ENCODE measurements around the gene TNNI3K.

The TNNI3K gene

DNA sequence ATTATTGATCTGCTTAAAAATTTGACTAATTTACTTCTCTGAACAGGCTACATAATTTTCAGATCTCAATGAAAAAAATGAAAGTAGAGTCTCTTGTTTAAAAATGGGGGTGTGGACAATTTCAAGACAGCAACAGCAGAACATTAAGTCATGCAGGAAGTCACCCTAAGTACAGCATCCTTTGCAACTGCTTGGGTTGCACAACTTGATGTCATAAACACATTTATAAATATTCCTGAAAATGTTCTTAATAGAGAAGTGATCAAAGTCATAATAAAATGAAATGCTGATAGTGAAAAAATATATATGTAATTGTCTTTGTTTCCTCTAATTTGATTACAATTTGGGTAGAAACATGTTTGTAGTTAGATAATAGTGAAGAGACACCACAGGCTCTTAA, 79.3 kb downstream of the TNNI3K start:
- DNase-seq: no peak

- DNase-seq: no peak
Observed at GRCh38 chr1:74316302-74316701, 81.1 kb downstream of the TNNI3K start.

- no peak for DNase-seq
Observed at GRCh38 chr1:74317663-74318062, 82.5 kb downstream of the TNNI3K start.

DNA sequence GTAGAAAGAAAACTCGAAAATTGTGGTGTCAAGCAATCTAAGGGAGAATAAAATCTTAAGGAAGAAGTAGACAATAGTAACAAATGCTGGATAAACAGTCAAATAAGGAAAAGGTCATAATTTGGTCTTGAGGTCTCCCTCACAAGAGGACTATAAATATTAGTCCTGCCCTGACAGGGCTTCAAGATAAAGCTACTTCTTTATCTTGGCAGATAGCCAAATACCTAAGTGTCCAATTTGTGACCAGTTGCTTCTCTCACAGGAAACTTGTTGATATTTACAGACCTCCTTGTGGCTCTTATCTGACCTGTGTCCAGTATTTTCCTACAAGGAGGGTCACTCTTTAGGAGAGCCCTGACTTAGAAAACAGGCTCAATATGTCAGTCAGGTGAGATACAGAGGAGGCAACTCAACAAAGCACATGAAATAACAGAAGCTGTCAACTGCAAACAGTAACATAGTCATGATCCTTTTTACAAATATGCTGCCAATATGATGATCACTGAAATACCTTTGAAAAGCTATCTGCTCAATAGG, 88.8 kb downstream of the TNNI3K start:
- DNase-seq: no peak

GRCh38 chr1:74324684-74325448, 89.7 kb downstream of the TNNI3K start:
- DNase-seq: no peak

DNA sequence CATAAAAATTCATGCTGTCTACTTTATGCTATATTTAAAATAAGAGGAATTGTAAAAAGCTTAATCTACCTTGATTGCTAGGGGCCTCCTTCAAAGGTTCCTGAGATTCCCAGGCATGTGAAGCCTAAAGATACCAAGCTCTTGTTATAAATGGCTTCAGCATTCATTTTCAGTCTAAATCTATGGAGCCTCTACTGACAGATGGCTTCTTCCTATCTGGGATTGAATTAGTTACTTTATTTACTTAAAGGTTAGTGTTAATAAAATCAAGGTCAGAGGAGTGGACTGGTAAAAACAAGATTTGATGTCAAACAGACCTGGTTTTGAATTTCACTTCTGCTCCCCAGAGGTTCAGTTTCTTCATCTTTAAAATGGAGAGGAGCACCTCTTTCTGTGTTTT, 93.7 kb downstream of the TNNI3K start:
- no peak for DNase-seq

DNA sequence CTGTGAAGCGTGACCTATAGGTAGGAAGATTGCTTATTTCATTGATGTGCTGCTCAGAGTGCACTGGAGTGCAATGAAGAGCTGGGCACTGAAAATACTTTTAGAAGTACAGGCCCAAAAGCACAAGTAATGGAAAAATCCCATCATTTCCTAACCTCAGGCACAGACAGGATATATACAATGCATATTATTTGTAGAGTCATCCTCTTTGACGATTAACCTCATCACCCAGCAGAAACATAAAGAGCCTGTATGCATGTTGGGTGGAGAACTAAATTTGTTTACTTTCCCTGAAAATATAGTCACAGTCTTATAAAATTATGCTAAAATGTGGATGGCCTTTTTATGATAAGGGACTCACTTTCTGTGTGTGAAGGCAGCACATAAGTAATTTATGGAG, 98.1 kb downstream of the TNNI3K start:
- no peak for DNase-seq

DNA sequence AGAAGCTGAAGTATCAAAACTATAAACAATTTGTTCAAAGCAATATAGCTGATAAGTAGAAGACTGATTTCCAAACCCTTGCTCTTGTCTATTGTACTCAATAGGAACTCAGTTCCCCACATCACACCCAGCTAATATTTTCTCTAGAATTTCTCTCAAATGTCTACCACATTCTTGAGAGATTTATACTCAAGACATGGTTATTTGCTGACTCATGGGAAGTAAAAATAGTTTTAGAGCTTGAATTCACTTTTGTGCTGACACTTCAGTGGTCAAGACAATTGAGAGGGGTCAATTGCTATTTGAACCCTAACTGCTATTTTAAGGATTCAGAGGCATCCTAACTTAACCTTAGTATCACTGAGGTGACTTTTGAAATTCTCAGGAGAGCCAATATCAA, 99.0 kb downstream of the TNNI3K start:
- no peak for DNase-seq

DNA sequence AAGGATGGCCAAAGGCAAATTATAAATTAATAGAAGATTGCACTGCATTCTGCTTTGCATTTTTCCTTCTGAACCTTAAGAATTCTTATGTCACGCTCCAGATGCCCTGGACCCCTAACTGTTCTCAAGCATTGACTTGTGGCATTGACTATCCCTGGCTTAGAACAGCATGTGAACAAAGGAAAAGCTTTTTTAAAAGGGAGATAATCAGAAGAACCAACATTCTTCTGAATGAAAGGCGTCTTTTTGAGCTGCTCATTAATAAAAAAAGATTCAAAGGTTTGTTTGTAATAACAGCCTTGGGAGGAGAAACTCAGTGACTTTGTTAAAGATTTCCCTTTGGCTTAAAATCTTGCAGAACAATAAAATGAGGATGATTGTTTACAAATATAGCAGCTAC, 105.5 kb downstream of the TNNI3K start:
- no peak for DNase-seq

GRCh38 chr1:74341702-74342339, 106.6 kb downstream of the TNNI3K start:
- no peak for DNase-seq

GRCh38 chr1:74343216-74343615, 108.0 kb downstream of the TNNI3K start:
- no peak for DNase-seq

DNA sequence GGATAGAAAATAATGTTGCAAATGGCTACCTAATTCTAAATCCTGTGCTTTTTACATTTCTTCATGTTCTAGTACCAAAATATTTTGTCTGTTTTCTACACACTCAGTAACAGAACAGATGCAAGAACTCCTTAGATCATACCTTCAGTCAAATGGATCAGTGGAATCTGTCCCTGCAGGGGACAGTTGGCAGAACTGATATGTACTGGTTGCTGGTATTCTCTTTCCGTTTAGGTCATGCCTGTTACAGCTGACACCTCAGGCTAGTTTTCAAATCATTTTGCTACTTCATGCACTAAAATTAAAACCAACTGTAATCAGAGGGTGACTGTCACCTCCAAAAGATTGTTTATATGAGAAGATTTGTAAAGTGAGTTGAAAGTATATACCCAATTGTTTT, 109.2 kb downstream of the TNNI3K start:
- no peak for DNase-seq

- DNase-seq: no peak
Observed at GRCh38 chr1:74356493-74356892, 121.3 kb downstream of the TNNI3K start.

GRCh38 chr1:74357150-74357549, 122.0 kb downstream of the TNNI3K start:
- DNase-seq: no peak

DNA sequence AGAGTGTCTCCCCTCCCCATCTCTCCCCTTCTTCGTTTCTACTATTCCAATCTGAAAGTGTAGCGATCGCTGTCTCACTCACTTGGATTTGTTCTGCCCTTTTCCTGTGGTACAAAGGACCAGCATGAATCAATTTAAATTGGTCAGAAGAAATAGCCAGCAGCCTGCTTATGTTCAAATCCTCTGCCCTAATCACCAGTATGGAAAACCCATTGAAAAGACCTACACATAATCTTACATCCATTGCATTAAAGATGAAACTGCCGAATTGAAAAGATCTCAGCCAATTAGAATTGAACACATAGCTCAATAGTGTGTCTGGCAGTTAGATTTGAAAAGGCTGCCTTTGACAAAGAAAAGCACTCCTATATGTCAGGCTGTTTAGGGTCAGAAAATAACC, 122.6 kb downstream of the TNNI3K start:
- DNase-seq: no peak

GRCh38 chr1:74362691-74363090, 127.5 kb downstream of the TNNI3K start:
- DNase-seq: no peak

GRCh38 chr1:74363220-74363619, 128.0 kb downstream of the TNNI3K start:
- no peak for DNase-seq

DNA sequence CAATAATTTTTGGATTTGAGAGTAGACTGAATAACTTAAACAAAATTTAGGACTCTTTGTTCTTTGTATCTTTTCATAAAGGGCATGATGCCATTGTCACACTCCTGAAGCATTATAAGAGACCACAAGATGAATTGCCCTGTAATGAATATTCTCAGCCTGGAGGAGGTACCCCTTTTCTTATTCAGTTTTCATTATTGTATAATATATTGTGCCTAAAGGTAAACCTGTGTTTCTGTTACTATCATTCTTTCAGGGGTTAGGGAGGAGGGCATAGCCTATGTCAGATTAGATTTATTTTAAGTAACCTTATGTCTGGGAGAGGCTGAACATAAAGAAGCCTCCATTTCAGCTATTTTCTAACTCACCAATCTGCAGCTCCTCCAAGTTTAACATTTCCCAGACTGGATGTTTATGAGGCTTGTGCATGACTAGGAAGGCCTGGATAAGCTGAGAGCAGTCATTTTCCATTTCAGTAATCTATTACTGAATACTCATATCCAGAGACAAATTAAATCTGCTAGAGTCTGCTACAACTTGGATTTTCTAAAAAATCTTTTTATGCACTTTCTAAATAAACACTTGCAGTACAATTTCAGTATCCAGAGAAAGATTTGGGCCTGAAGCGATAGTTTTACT, 132.1 kb downstream of the TNNI3K start:
- no peak for DNase-seq

DNA sequence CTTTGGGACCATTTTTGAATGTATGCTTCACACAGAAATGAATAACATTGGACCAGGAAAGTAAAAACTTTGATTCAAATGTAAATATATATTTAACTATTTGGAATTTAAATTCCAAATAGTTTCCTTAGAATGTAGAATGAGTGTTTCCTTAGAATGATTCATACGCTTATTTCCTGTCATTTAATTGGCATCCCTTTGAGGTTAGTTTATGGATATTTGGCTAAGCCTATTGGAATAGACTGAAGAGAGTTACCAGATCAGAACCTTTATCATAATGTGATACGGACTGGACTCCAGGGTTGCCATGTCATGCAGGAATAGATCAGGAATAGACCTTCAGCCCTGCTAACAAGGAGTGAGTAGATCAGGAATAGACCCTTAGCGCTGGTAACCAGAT, 133.1 kb downstream of the TNNI3K start:
- DNase-seq: no peak

DNA sequence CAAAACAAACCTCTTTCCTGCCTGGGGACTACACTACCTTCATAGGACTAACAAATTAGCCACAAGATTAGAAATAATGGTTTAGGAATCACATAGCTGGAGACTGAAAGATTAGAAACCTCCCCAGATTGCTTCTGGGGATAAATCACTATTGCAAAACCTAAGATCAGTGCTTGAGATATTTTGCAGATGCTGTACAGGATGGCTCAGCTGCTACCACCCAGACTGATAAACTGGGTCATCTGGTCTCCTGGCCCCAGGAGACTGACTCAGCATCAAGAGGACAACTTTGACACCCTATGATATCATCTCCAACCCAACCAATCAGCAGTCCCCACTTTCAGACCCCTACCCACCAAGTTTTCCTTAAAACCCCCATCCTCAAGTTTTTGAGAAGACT, 140.2 kb downstream of the TNNI3K start:
- DNase-seq: no peak

DNA sequence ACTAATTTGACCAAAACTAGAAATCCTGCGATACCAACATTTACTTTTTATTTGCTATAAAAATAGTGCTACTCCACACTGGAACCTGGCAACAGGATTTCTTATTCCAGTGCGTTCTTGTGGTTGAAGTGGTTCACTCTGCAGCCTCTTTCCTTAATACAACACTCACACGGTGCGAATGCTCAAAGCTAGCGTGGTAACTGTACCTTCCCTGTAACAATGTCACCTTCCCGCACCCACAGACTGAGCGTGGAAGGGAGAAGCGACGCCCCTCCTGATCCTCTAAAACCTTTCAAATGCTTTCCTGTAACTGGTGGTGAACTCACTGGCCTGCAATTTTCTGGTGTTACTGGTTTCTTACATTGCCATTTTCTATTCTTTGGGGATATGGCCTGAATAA, 145.1 kb downstream of the TNNI3K start:
- DNase-seq: no peak

DNA sequence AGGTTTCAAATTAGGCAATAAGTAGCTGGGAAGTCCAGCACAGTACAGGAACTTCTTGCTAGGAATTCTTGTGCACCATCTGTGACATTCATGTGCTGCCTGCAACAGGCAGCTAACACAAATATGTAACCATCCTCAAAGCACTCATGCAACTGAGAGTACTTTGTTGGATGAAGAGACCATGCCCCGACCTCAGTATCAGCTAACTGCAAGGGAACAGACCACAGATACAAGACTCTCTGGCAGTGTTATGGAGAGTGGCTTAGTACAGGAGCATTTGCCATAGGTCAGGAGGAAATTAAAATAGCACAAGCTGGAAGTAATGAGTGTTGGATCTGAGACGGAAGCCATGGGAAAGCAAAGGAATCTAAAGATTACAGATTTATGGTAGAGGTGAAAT, 153.7 kb downstream of the TNNI3K start:
- no peak for DNase-seq

DNA sequence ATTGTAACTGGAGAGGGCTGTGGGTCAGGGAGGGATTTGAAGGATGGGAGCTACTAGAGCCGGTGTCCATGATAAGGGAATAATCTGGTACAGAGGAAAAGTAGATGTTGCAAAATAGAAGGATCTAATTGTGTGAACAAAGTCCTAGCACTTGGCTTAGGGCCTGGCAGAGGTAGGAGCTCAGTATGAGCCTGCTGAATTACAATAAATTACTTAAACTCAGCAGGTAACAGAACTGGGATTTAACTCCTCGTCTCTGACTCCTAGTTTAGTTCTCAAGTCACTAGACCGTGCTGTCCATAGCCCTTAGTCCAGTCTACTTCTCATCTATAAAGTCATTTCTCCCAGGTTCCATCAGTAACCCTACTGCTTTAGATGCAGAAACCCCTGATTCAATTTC, 157.0 kb downstream of the TNNI3K start:
- DNase-seq: no peak

DNA sequence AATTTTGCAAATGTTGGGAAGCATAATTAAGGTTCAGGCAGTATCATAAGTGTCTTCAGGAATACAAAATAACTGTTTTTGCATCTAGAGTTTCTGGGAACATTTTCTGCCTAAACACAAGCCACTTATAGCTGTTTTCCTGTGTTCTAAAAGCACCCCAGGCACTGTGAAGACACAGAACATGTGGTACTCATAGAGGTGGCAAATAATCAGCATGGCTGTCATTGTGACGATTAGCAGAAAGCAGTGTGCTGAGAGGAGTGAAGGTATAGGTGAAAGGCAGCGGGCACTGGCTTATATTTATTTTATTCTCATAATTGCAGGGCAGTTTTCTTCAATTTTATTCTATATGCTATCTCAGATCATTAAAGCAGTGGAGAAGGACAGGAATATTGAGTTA, 157.7 kb downstream of the TNNI3K start:
- DNase-seq: no peak
